Activated CD4-positive, alpha-beta memory T cell treated with anti-CD3 and anti-CD28 coated beads for 36 hours (primary cell): ENCODE results near the gene CLEC4D. TPM values are rescaled to one million over a fixed set of nuclear protein-coding genes. Genes with fewer than 3 reads are reported as not detected.
"Not testable (repeated sequence)": the region's sequence is repeated elsewhere in the genome, so short reads cannot be mapped to it uniquely, and the experiment has no call there.

Experiments used
- CTCF ChIA-PET: fragments of 350-600 bp; sonication (Branson Sonifier 250); formaldehyde crosslinking; loops from one replicate; lab custom pipeline; 2021; ENCODE audit warnings: antibody characterized with exemption, inconsistent platforms; lab: Charles Lee
- POLR2A ChIA-PET: fragments of 350-600 bp; sonication (Branson Sonifier 250); formaldehyde crosslinking; loops from one replicate; lab custom pipeline; 2021; ENCODE audit warnings: antibody characterized with exemption; lab: Charles Lee
- DNase-seq: peaks from one replicate; pipeline ENCODE4 v3.0.0-alpha.2; 2020
- H3K27ac Mint-ChIP-seq: one replicate; pipeline ENCODE4 v1.8.0; 2021; ENCODE audit warnings: mixed read lengths
- H3K27me3 Mint-ChIP-seq: one replicate; pipeline ENCODE4 v1.8.0; 2021; ENCODE audit warnings: mixed read lengths
- H3K36me3 Mint-ChIP-seq: one replicate; pipeline ENCODE4 v1.8.0; 2021; ENCODE audit warnings: mixed read lengths
- H3K4me1 Mint-ChIP-seq: one replicate; pipeline ENCODE4 v1.8.0; 2021; ENCODE audit warnings: low read depth, mixed read lengths
- H3K4me3 Mint-ChIP-seq: one replicate; pipeline ENCODE4 v1.8.0; 2021; ENCODE audit warnings: mild to moderate bottlenecking, mixed read lengths
- H3K9me3 Mint-ChIP-seq: one replicate; pipeline ENCODE4 v1.8.0; 2021; ENCODE audit warnings: mixed read lengths
- intact Hi-C: fragments of 100-400 bp; cut with micrococcal nuclease; formaldehyde crosslinking; loops from one replicate; pipeline ENCODE4 v1.15.1; 2023
- total RNA-seq, 2 experiments: library from RNA; stranded (reverse); gene quantifications; one replicate each; pipeline ENCODE4 v1.2.3, GENCODE V29; 2021

Gene CLEC4D
- total RNA-seq: not detected

DNA sequence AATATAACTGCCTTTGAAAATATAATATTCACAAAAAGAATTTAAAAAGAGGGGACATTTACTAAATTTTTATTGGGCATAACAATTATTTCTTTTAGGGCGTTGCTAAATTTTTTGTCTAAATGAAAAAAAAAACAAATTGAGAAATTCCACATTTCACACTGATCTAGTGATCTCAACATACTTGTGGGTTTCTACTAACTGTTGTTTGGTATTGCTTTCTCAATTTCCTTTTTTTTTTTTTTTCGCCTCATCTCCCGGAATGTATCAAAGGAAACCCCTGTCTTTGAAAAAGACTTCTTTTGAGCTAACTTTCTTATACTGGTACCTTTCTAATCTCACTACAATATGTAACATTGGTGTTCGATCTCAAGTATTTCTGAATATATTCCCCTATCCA is at the start of gene CLEC4D:
Gene CLEC4D (plus strand): TSS at position 248 of the 400 bp plus-strand sequence. CDS start 230 bp downstream, outside the sequence.
- DNase-seq: no peak
- H3K27ac Mint-ChIP-seq: no peak within 1 kb of the TSS
- CTCF ChIA-PET: no interaction called here
- peaks cover 24% of the 10 kb centered on the region for H3K27me3 Mint-ChIP-seq
- no peaks in the 10 kb centered on the region for H3K36me3 Mint-ChIP-seq
- no peaks in the 10 kb centered on the region for H3K4me1 Mint-ChIP-seq
- H3K9me3 Mint-ChIP-seq: no peaks in the 10 kb centered on the region
- H3K4me3 Mint-ChIP-seq: no peak within 1 kb of the TSS
- intact Hi-C loops: no loop called here
- POLR2A ChIA-PET: no interaction called here

DNA sequence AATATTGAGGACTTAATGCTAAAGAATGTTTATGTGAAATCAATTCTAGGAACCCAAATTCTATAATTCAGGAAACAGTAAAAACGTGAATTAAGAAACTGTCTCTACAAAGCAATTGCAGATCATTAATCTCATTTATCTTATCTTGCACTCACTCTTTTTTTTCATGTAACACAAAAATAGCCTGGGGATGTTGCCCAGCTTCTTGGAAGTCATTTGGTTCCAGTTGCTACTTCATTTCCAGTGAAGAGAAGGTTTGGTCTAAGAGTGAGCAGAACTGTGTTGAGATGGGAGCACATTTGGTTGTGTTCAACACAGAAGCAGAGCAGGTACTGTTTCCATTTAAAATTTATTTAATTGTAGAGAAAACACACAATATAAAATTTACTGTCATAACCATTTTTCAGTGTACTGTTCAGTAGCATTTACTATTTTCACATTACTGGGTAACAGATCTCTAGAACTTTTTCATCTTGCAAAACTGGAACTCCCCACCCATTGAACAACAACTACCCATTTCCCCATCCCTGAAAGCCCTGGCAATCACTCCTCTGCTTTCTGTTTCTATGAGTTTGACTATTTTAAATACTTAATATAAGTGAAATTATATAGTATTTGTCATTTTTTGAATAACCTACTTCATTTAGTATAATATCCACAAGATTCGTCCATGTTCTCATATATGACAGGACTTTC is 47.9 kb upstream of the CLEC4D start:
- ChIA-PET CTCF (no interaction called here), POLR2A (no interaction called here)
- no peak for DNase-seq
- Mint-ChIP-seq H3K4me1 (no peaks in the 10 kb centered on the region), H3K36me3 (peaks cover 5% of the 10 kb centered on the region), H3K27me3 (peaks cover 9% of the 10 kb centered on the region), H3K27ac (no peak overlapping the region), H3K9me3 (peaks cover 7% of the 10 kb centered on the region), H3K4me3 (no peak overlapping the region)
- intact Hi-C loops: no loop called here

GRCh38 chr12:8466241-8466640 is 47.1 kb upstream of the CLEC4D start:
- Mint-ChIP-seq H3K27ac (no peak overlapping the region), H3K4me3 (no peak overlapping the region), H3K36me3 (peaks cover 5% of the 10 kb centered on the region), H3K4me1 (no peaks in the 10 kb centered on the region), H3K27me3 (peaks cover 9% of the 10 kb centered on the region), H3K9me3 (peaks cover 7% of the 10 kb centered on the region)
- intact Hi-C loops: no loop called here
- CTCF ChIA-PET: interaction anchor here (1.0 kb wide), 1 partner anchor 26 kb away, joined by 3 read pairs; no protein-coding TSS in a partner anchor
- POLR2A ChIA-PET: no interaction called here
- DNase-seq: no peak

GRCh38 chr12:8471090-8471489 is 42.2 kb upstream of the CLEC4D start:
- CTCF ChIA-PET: no interaction called here
- Mint-ChIP-seq H3K27me3 (peaks cover 23% of the 10 kb centered on the region), H3K4me3 (no peak overlapping the region), H3K27ac (no peak overlapping the region), H3K36me3 (peaks cover 5% of the 10 kb centered on the region), H3K9me3 (peaks cover 7% of the 10 kb centered on the region), H3K4me1 (no peaks in the 10 kb centered on the region)
- intact Hi-C loops: no loop called here
- no peak for DNase-seq
- POLR2A ChIA-PET: no interaction called here

GRCh38 chr12:8475508-8476203 is 37.6 kb upstream of the CLEC4D start:
- no peak overlapping the region for H3K4me3 Mint-ChIP-seq
- no peaks in the 10 kb centered on the region for H3K36me3 Mint-ChIP-seq
- no peak overlapping the region for H3K27ac Mint-ChIP-seq
- no peaks in the 10 kb centered on the region for H3K4me1 Mint-ChIP-seq
- ChIA-PET CTCF (no interaction called here), POLR2A (no interaction called here)
- intact Hi-C loops: no loop called here
- no peak for DNase-seq
- peaks cover 14% of the 10 kb centered on the region for H3K27me3 Mint-ChIP-seq
- no peaks in the 10 kb centered on the region for H3K9me3 Mint-ChIP-seq

- Mint-ChIP-seq H3K9me3 (peaks cover 3% of the 10 kb centered on the region), H3K4me3 (no peak overlapping the region), H3K4me1 (peaks cover 8% of the 10 kb centered on the region), H3K27ac (no peak overlapping the region), H3K27me3 (peaks cover 9% of the 10 kb centered on the region), H3K36me3 (no peaks in the 10 kb centered on the region)
- ChIA-PET CTCF (interaction anchor here (1.6 kb wide), 1 partner anchor 10 kb away, joined by 3 read pairs; no protein-coding TSS in a partner anchor), POLR2A (no interaction called here)
- intact Hi-C loops: no loop called here
- no peak for DNase-seq
These were observed 30.7 kb upstream of the CLEC4D start for GRCh38 chr12:8482571-8483061.

- H3K9me3 Mint-ChIP-seq: peaks cover 3% of the 10 kb centered on the region
- no peak overlapping the region for H3K4me3 Mint-ChIP-seq
- peak; percentile 25 for DNase-seq
- H3K27me3 Mint-ChIP-seq: peaks cover 9% of the 10 kb centered on the region
- intact Hi-C loops: no loop called here
- no peaks in the 10 kb centered on the region for H3K36me3 Mint-ChIP-seq
- CTCF ChIA-PET: interaction anchor here (1.6 kb wide), 1 partner anchor 9 kb away, joined by 3 read pairs; no protein-coding TSS in a partner anchor
- POLR2A ChIA-PET: no interaction called here
- peaks cover 8% of the 10 kb centered on the region for H3K4me1 Mint-ChIP-seq
- H3K27ac Mint-ChIP-seq: no peak overlapping the region
These were observed 30.2 kb upstream of the CLEC4D start for GRCh38 chr12:8483079-8483478.

GRCh38 chr12:8491646-8492530 is 21.4 kb upstream of the CLEC4D start:
- POLR2A ChIA-PET: interaction anchor here (1.1 to 1.4 kb wide), 2 partner anchors 153 to 172 kb away, joined by 4 to 5 read pairs; no protein-coding TSS in a partner anchor
- Mint-ChIP-seq H3K27ac (peak overlapping the region; percentile 56), H3K27me3 (no peaks in the 10 kb centered on the region)

GRCh38 chr12:8493084-8493483 is 20.2 kb upstream of the CLEC4D start:
- H3K4me3 Mint-ChIP-seq: no peak overlapping the region
- intact Hi-C loops: loop anchor here (1.0 to 5.0 kb wide), 3 partner anchors 47 to 459 kb away; no protein-coding TSS in a partner anchor

More at GRCh38 chr12:8491646-8492530, 21.4 kb upstream of the CLEC4D start:
- peaks cover 5% of the 10 kb centered on the region for H3K9me3 Mint-ChIP-seq
- H3K4me1 Mint-ChIP-seq: peaks cover 24% of the 10 kb centered on the region
- intact Hi-C loops: loop anchor here (5.0 kb wide), 1 partner anchor 460 kb away; no protein-coding TSS in a partner anchor
- H3K4me3 Mint-ChIP-seq: no peak overlapping the region
- no peaks in the 10 kb centered on the region for H3K36me3 Mint-ChIP-seq
- CTCF ChIA-PET: interaction anchor here (0.7 to 1.3 kb wide), 6 partner anchors 9 to 386 kb away, joined by 3 to 6 read pairs (median 3); no protein-coding TSS in a partner anchor
- no peak for DNase-seq

GRCh38 chr12:8495671-8496070 is 17.6 kb upstream of the CLEC4D start:
- intact Hi-C loops, H3K36me3 Mint-ChIP-seq, H3K27ac Mint-ChIP-seq, H3K27me3 Mint-ChIP-seq, H3K9me3 Mint-ChIP-seq, H3K4me3 Mint-ChIP-seq, POLR2A ChIA-PET, DNase-seq: not testable (repeated sequence)
- CTCF ChIA-PET: interaction anchor here (1.0 kb wide), 1 partner anchor 15 kb away, joined by 3 read pairs; no protein-coding TSS in a partner anchor
- peaks cover 24% of the 10 kb centered on the region for H3K4me1 Mint-ChIP-seq

More at GRCh38 chr12:8493084-8493483, 20.2 kb upstream of the CLEC4D start:
- peaks cover 3% of the 10 kb centered on the region for H3K27me3 Mint-ChIP-seq
- POLR2A ChIA-PET: interaction anchor here (0.5 to 1.4 kb wide), 3 partner anchors 152 to 173 kb away, joined by 3 to 5 read pairs (median 4); no protein-coding TSS in a partner anchor
- peaks cover 24% of the 10 kb centered on the region for H3K4me1 Mint-ChIP-seq
- H3K9me3 Mint-ChIP-seq: peaks cover 2% of the 10 kb centered on the region
- peak; percentile 79 for DNase-seq
- peak overlapping the region; percentile 56 for H3K27ac Mint-ChIP-seq
- CTCF ChIA-PET: interaction anchor here (0.7 to 1.2 kb wide), 2 partner anchors 155 to 666 kb away, joined by 3 read pairs; no protein-coding TSS in a partner anchor
- H3K36me3 Mint-ChIP-seq: no peaks in the 10 kb centered on the region

DNA sequence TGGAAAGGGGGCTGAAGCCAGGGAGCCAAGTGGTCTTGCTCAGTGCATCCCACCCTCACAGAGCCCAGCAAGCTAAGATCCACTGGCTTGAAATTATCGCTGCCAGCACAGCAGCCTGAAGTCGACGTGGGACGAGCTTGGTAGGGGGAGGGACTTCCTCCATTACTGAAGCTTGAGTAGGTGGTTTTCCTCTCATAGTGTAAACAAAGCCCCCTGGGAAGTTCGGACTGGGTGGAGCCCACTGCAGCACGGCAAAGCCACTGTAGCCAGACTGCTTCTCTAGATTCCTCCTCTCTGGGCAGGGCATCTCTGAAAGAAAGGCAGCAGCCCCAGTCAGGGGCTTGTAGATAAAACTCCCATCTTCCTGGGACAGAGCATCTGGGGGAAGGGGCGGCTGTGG is 17.2 kb upstream of the CLEC4D start:
- intact Hi-C loops, DNase-seq, H3K27me3 Mint-ChIP-seq, H3K9me3 Mint-ChIP-seq, H3K27ac Mint-ChIP-seq, H3K4me3 Mint-ChIP-seq, POLR2A ChIA-PET, H3K36me3 Mint-ChIP-seq: not testable (repeated sequence)
- H3K4me1 Mint-ChIP-seq: peaks cover 24% of the 10 kb centered on the region
- CTCF ChIA-PET: interaction anchor here (1.0 kb wide), 2 partner anchors 15 to 48 kb away, joined by 3 to 4 read pairs; no protein-coding TSS in a partner anchor
